ENCODE measurements around the gene RPP25L. TPM values are rescaled to one million over a fixed set of nuclear protein-coding genes. Genes with fewer than 3 reads are reported as not detected.

The RPP25L gene
- total RNA-seq, 4 donors from 2014 or later = 18.1 to 39.1 (median 26.9) TPM

GRCh38 chr9:34654323-34655051 is 42.6 kb upstream of the RPP25L start:
- H3K4me1 ChIP-seq = peaks cover 0 to 38% of the 10 kb centered on the region in 2 donors
- no peaks in the 10 kb centered on the region for H3K36me3 ChIP-seq
- no peak overlapping the region for H3K4me3 ChIP-seq
- DNase-seq = peak; percentile 87
- no peaks in the 10 kb centered on the region for H3K9me3 ChIP-seq
- H3K27ac ChIP-seq = peak overlapping the region; percentile 77 to 81
- TF ChIP-seq CTCF (IDR thresholded peaks at IDR 0.05) (peak in 1 of 4 experiments; percentile 5), POLR2A (IDR thresholded peaks at IDR 0.05) (no peak)
- H3K27me3 ChIP-seq = no peaks in the 10 kb centered on the region
- intact Hi-C loops (cut with DNase I; ENCODE audit: low total_unique reads) = no loop called here

GRCh38 chr9:34653151-34654072 is 41.5 kb upstream of the RPP25L start:
- H3K4me3 ChIP-seq = no peak overlapping the region
- intact Hi-C loops (cut with DNase I; ENCODE audit: low total_unique reads) = no loop called here
- H3K36me3 ChIP-seq = no peaks in the 10 kb centered on the region
- H3K27me3 ChIP-seq = no peaks in the 10 kb centered on the region
- TF ChIP-seq POLR2A (IDR thresholded peaks at IDR 0.05) = no peak
- peaks cover 0 to 38% of the 10 kb centered on the region in 2 donors for H3K4me1 ChIP-seq
- H3K27ac ChIP-seq = peak overlapping the region; percentile 77 to 81
- H3K9me3 ChIP-seq = no peaks in the 10 kb centered on the region
- peak; percentile 63 to 74 for DNase-seq

- no peaks in the 10 kb centered on the region for H3K9me3 ChIP-seq
- DNase-seq = no peak
- no peaks in the 10 kb centered on the region for H3K27me3 ChIP-seq
- peak overlapping the region; percentile 77 to 81 for H3K27ac ChIP-seq
- intact Hi-C loops (cut with DNase I; ENCODE audit: low total_unique reads) = no loop called here
- no peaks in the 10 kb centered on the region for H3K36me3 ChIP-seq
- TF ChIP-seq POLR2A (IDR thresholded peaks at IDR 0.05) = no peak
- no peak for TF ChIP-seq CTCF (IDR thresholded peaks at IDR 0.05)
- peaks cover 0 to 38% of the 10 kb centered on the region in 2 donors for H3K4me1 ChIP-seq
- H3K4me3 ChIP-seq = peak overlapping the region; percentile 22 to 43
These were observed 40.7 kb upstream of the RPP25L start for GRCh38 chr9:34652602-34653000.

- H3K27ac ChIP-seq = peak within 1 kb of the TSS; percentile 77 to 81
- no peaks in the 10 kb centered on the region for H3K27me3 ChIP-seq
- intact Hi-C loops (cut with DNase I; ENCODE audit: low total_unique reads) = no loop called here
- no peaks in the 10 kb centered on the region for H3K9me3 ChIP-seq
- peak within 1 kb of the TSS; percentile 22 to 43 for H3K4me3 ChIP-seq
- H3K4me1 ChIP-seq = peaks cover 0 to 38% of the 10 kb centered on the region in 2 donors
- peak in 1 of 2 donors; percentile 40 for TF ChIP-seq POLR2A (IDR thresholded peaks at IDR 0.05)
- no peak for TF ChIP-seq CTCF (IDR thresholded peaks at IDR 0.05)
- peak; percentile 91 to 94 for DNase-seq
- H3K36me3 ChIP-seq = no peaks in the 10 kb centered on the region
These were observed 40.1 kb upstream of the RPP25L start, which contains the start of gene IL11RA for GRCh38 chr9:34651876-34652601. Gene IL11RA (plus strand): TSS chr9:34652185. CDS start chr9:34655218, 3,033 bp downstream.

- Histone ChIP-seq H3K4me1 (peaks cover 0 to 38% of the 10 kb centered on the region in 2 donors), H3K4me3 (peak overlapping the region in 1 of 2 donors; percentile 22), H3K27ac (peak overlapping the region; percentile 77 to 81), H3K27me3 (no peaks in the 10 kb centered on the region), H3K9me3 (no peaks in the 10 kb centered on the region), H3K36me3 (no peaks in the 10 kb centered on the region)
- TF ChIP-seq POLR2A (IDR thresholded peaks at IDR 0.05) = no peak
- TF ChIP-seq CTCF (IDR thresholded peaks at IDR 0.05) = no peak
- intact Hi-C loops (cut with DNase I; ENCODE audit: low total_unique reads) = no loop called here
- peak; percentile 60 to 62 for DNase-seq
These were observed 39.4 kb upstream of the RPP25L start for GRCh38 chr9:34651321-34651720.
